Activated naive CD4-positive, alpha-beta T cell treated with anti-CD3 and anti-CD28 coated beads, Interleukin-2, amount 10 ng/mL, durations not matched to agents 7 days and 5 days (primary cell): ENCODE data around the gene NOTCH2.

Source experiments
- CTCF ChIA-PET: fragments of 350-600 bp; sonication (Branson Sonifier 250); formaldehyde crosslinking; loops from one replicate; lab custom pipeline; 2021; ENCODE audit warnings: antibody characterized with exemption; lab: Charles Lee
- DNase-seq: peaks from one replicate; pipeline ENCODE4 v3.0.0-alpha.2; 2020
- H3K27ac Mint-ChIP-seq: one replicate; pipeline ENCODE4 v1.8.0; 2021; ENCODE audit warnings: mild to moderate bottlenecking, moderate library complexity, mixed read lengths
- H3K27me3 Mint-ChIP-seq: one replicate; pipeline ENCODE4 v1.8.0; 2021; ENCODE audit warnings: mild to moderate bottlenecking, mixed read lengths
- H3K36me3 Mint-ChIP-seq: one replicate; pipeline ENCODE4 v1.8.0; 2021; ENCODE audit warnings: mixed read lengths
- H3K4me1 Mint-ChIP-seq: one replicate; pipeline ENCODE4 v1.8.0; 2021; ENCODE audit warnings: mixed read lengths
- H3K4me3 Mint-ChIP-seq: one replicate; pipeline ENCODE4 v1.8.0; 2021; ENCODE audit warnings: mild to moderate bottlenecking, moderate library complexity, mixed read lengths
- H3K9me3 Mint-ChIP-seq: one replicate; pipeline ENCODE4 v1.8.0; 2021; ENCODE audit warnings: mixed read lengths

NOTCH2 gene

DNA sequence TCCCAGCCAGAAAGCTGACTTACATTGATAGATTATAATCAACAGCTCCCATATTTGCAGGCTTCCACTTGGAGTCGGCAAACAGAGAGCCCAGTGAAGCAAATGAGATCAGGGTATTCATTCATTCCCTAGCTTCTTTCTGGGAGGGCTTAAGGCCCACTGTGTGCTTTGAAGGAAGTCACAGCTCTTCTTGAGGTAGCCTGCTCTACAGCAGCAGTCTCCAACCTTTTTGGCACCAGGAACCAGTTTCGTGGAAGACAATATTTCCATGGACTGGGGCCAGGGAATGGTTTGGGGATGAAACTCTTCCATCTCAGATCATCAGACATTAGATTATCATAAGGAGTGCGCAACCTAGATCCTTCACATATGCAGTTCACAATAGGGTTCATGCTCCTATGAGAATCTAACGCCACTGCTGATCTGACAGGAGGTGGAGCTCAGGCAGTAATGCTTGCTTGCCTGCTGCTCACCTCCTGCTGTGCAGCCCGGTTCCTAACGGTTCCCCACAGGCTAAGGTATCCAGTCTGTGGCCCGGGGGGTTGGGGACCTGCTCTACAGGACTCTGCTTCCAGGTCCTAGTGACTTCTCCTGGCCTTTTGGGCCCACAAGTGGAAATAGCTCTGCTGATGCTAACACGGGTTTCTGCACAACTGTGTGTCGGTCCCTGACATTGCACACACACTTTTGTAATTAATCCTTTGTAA, 159.4 kb downstream of the NOTCH2 start:
- H3K4me3 Mint-ChIP-seq, result no peak overlapping the region
- DNase-seq, result no peak
- CTCF ChIA-PET, result interaction anchor here (1.3 kb wide), 1 partner anchor 33 kb away, joined by 3 read pairs; no protein-coding TSS in a partner anchor
- H3K27me3 Mint-ChIP-seq, result peaks cover 17% of the 10 kb centered on the region
- no peak overlapping the region for H3K27ac Mint-ChIP-seq
- peaks cover 15% of the 10 kb centered on the region for H3K36me3 Mint-ChIP-seq
- H3K9me3 Mint-ChIP-seq, result peaks cover 7% of the 10 kb centered on the region
- H3K4me1 Mint-ChIP-seq, result peaks cover 6% of the 10 kb centered on the region

DNA sequence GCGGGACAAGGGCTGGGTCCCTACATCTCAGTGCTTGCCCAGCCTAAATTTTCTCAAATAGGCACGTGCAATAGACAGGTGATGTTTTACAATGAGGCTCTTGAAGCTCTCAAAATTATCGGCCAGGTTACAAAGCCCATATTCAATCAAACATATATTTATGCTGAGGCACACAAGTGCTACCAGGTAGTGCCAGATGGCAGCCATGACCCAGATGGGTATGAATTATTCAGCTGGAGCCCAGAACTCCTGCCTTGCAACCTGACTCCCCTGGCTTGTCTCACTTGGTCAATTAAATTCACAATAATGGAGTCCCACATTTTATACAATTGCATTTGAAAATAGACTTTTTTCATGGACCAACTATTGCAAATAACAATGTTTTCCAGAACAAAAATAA, 160.8 kb downstream of the NOTCH2 start:
- no peak overlapping the region for H3K27ac Mint-ChIP-seq
- peaks cover 10% of the 10 kb centered on the region for H3K9me3 Mint-ChIP-seq
- peaks cover 5% of the 10 kb centered on the region for H3K36me3 Mint-ChIP-seq
- CTCF ChIA-PET, result interaction anchor here (1.4 kb wide), 1 partner anchor 11 kb away, joined by 5 read pairs; no protein-coding TSS in a partner anchor
- no peak overlapping the region for H3K4me3 Mint-ChIP-seq
- peaks cover 23% of the 10 kb centered on the region for H3K27me3 Mint-ChIP-seq
- no peak for DNase-seq
- H3K4me1 Mint-ChIP-seq, result peaks cover 6% of the 10 kb centered on the region

DNA sequence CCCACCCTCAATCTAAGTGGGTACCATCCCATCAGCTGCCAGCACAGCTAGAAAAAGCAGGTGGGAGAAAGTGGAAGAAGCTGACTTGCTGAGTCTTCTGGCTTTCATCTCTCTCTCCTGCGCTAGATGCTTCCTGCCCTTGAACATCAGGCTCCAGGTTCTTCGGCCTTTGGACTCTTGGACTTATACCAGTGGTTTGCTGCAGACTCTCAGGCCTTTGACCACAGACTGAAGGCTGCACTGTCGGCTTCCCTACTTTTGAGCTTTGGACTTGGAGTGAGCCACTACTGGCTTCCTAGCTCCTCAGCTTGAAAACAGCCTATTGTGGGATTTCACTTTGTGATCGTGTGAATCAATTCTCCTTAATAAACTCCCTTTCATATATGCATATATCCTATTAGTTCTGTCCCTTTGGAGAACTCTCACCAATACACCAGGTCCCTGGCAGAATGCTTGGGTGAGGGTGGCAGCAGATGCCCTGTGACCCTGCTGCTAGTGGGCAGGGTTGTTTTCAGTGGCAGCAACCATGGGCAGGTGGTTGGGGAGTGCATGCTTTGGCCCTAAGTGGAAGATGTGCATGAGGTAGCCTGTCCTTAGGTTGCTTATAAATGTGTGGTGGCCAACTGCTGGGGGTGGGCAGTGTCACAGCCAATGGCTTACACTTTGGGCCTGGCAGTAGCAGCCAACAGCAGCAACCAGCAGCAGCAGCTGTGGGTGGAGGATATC, 162.4 kb downstream of the NOTCH2 start:
- Mint-ChIP-seq H3K4me3 (no peak overlapping the region), H3K4me1 (peaks cover 6% of the 10 kb centered on the region), H3K36me3 (no peaks in the 10 kb centered on the region), H3K27me3 (peaks cover 38% of the 10 kb centered on the region), H3K27ac (no peak overlapping the region), H3K9me3 (peaks cover 10% of the 10 kb centered on the region)
- DNase-seq, result no peak
- CTCF ChIA-PET, result interaction anchor here (1.0 to 1.4 kb wide), 2 partner anchors 12 to 23 kb away, joined by 3 to 4 read pairs; no protein-coding TSS in a partner anchor

DNA sequence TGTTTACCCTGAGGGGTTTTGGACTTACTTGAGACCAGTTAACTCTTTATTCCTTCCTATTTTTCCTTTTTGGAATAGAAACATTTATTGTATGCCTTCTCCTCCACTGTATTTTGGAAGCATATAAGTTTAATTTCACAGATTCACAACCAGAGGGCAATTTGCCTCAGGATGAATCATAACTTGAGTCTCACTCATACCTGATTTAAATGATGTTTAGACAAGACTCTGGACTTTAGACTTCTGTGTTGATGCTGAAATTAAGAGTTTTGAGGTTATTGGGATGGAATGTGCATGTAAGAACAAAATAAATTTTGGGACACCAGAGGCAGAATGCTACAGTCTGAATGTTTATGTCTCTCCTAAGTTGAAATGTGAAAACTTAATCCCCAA, 166.0 kb downstream of the NOTCH2 start:
- Mint-ChIP-seq H3K36me3 (no peaks in the 10 kb centered on the region), H3K4me3 (no peak overlapping the region), H3K27me3 (peaks cover 38% of the 10 kb centered on the region), H3K9me3 (peaks cover 10% of the 10 kb centered on the region), H3K27ac (no peak overlapping the region), H3K4me1 (no peaks in the 10 kb centered on the region)
- CTCF ChIA-PET, result no interaction called here
- DNase-seq, result no peak

DNA sequence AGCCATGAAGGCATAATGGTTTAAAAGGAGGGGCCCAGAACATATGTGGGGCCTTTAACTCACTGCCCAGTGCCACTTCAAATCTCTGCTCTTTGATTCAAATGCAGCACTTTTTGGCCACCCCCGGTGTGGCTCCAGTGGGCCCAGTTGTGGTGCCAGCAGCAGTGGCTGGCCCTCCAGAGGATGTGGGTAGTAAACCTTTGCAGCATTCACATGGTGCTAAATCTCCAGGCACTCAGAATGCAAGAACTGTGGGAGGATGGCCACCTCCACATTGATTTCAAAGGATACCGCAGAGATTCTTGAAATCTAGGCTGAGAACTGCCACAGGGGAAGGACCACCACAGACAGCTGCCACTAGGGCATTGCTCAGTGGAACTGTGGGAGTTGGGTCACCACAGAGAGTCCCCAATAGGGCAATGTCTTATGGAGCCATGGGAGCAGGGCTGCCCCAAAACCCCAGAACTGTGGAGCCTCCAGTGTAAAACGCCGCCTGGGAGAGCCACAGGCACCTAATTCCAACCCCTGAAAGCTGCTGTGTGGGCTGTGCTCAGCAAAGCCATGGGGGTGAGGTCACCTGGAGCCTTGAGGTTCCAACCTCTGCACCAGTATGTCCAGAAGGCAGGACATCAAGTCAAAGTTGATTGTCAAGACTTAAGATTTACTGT, 166.6 kb downstream of the NOTCH2 start:
- Mint-ChIP-seq H3K9me3 (peaks cover 10% of the 10 kb centered on the region), H3K36me3 (no peaks in the 10 kb centered on the region), H3K4me1 (no peaks in the 10 kb centered on the region), H3K4me3 (no peak overlapping the region), H3K27ac (no peak overlapping the region), H3K27me3 (peaks cover 38% of the 10 kb centered on the region)
- no peak for DNase-seq
- CTCF ChIA-PET, result no interaction called here

DNA sequence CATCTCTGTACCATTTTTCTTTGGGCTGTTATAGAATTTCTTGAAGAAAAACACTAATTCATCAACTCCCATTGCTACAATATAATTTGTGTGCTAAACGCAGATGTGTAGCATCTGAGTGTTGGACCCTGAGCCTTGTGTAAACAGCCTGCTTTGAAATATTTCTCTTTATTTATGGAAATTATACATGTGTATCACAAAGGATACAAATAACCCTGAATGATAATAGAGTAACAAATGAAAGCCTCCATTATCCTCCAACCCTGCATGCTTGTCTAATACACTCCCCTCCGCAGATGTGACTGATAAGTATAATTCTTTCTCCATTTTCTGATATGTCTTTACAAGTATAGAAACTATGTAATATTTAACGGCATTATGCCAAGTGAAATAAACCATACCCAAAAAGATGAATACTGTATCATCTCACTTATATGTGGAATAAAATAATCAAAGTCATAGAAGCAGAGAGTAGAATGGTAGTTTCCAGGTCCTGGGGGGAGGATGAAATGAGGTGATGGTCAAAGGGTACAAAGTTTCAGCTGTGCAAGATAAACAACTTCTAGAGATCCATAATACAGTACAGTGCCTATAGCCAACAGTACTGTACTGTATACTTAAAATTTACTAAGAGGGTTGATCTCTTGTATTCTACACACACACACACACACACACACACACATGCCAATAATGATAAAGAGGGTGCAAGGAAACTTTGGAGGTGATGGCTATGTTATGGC, 170.3 kb downstream of the NOTCH2 start:
- Mint-ChIP-seq H3K27me3 (peaks cover 21% of the 10 kb centered on the region), H3K4me3 (no peak overlapping the region), H3K36me3 (no peaks in the 10 kb centered on the region), H3K4me1 (peaks cover 14% of the 10 kb centered on the region), H3K27ac (no peak overlapping the region), H3K9me3 (no peaks in the 10 kb centered on the region)
- CTCF ChIA-PET, result interaction anchor here (0.7 kb wide), 1 partner anchor 14 kb away, joined by 3 read pairs; no protein-coding TSS in a partner anchor
- DNase-seq, result no peak

DNA sequence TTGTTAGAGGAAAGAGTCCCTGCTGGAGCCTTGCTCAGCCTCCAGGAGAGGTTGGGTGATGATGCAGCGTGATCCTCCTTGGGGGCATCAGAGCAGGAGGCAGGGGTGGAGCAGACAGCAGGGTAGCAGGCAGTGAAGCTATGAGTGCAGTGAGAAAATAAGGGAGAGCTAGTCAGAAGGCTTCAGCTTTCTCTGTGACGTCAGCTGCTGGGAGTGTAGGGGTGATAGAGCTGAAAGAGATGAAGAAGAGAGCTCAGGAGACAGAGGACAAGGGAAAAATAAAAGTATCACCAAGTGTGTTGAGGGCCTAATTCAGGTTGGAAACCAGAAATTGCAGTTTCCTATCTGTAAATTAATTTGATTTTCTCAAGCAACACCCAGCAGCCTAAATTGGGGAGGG, 170.9 kb downstream of the NOTCH2 start:
- no peaks in the 10 kb centered on the region for H3K36me3 Mint-ChIP-seq
- peaks cover 20% of the 10 kb centered on the region for H3K4me1 Mint-ChIP-seq
- H3K27me3 Mint-ChIP-seq, result peaks cover 14% of the 10 kb centered on the region
- CTCF ChIA-PET, result no interaction called here
- no peaks in the 10 kb centered on the region for H3K9me3 Mint-ChIP-seq
- H3K27ac Mint-ChIP-seq, result no peak overlapping the region
- DNase-seq, result no peak
- H3K4me3 Mint-ChIP-seq, result no peak overlapping the region

DNA sequence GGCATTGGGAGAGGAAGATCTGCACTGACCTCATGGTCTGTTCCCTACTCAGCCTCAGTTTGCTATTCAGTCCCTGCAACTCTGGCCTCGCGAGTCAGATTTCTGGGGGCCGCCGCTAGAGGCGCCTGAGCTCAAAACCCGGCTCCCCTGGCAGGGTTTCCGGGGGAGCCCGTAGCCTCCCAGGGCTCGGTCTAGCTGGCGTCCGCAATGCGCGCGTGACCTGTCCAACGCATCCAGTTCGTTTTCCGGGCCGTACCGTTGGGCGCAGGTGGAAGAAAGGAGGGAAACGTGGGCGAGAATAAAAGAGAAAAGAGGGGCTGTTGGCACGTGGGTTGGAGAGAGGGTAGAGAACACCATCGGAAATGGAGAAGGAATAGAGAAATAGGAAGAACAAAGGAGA, 173.2 kb downstream of the NOTCH2 start, which contains the start of gene ADAM30:
TSS of gene ADAM30 (minus strand) at position 213 of the 400 bp plus-strand sequence. CDS start at position 34, 179 bp downstream.
- Mint-ChIP-seq H3K36me3 (no peaks in the 10 kb centered on the region), H3K27me3 (peaks cover under 1% of the 10 kb centered on the region), H3K9me3 (no peaks in the 10 kb centered on the region), H3K27ac (no peak within 1 kb of the TSS), H3K4me1 (peaks cover 40% of the 10 kb centered on the region), H3K4me3 (no peak within 1 kb of the TSS)
- CTCF ChIA-PET, result interaction anchor here (1.1 to 3.8 kb wide), 3 partner anchors 10 to 26 kb away, joined by 3 to 13 read pairs (median 5); no protein-coding TSS in a partner anchor
- no peak for DNase-seq

DNA sequence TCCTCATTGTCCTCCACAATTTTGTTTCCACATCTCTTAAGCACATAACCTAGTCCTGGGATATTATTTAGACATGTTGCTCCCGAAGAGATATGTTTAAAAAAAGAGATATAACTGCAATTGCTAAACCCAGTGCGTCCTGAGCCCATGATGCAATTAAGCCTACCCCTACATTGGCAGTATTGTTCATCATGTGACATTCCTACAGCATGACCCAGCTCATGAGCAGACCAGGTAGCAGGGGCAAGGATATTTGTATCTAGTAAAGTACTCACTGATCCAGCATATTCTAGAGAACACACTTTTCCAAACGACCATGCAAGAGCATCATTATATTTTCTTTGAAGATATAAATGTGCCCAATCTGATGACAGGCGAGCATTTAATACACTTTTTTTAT, 174.4 kb downstream of the NOTCH2 start:
- no peak for DNase-seq
- H3K27me3 Mint-ChIP-seq, result peaks cover 7% of the 10 kb centered on the region
- H3K9me3 Mint-ChIP-seq, result peaks cover under 1% of the 10 kb centered on the region
- H3K4me3 Mint-ChIP-seq, result no peak overlapping the region
- peaks cover 46% of the 10 kb centered on the region for H3K4me1 Mint-ChIP-seq
- H3K36me3 Mint-ChIP-seq, result no peaks in the 10 kb centered on the region
- no peak overlapping the region for H3K27ac Mint-ChIP-seq
- CTCF ChIA-PET, result interaction anchor here (0.7 to 3.8 kb wide), 4 partner anchors 9 to 53 kb away, joined by 3 to 13 read pairs (median 3); no protein-coding TSS in a partner anchor

DNA sequence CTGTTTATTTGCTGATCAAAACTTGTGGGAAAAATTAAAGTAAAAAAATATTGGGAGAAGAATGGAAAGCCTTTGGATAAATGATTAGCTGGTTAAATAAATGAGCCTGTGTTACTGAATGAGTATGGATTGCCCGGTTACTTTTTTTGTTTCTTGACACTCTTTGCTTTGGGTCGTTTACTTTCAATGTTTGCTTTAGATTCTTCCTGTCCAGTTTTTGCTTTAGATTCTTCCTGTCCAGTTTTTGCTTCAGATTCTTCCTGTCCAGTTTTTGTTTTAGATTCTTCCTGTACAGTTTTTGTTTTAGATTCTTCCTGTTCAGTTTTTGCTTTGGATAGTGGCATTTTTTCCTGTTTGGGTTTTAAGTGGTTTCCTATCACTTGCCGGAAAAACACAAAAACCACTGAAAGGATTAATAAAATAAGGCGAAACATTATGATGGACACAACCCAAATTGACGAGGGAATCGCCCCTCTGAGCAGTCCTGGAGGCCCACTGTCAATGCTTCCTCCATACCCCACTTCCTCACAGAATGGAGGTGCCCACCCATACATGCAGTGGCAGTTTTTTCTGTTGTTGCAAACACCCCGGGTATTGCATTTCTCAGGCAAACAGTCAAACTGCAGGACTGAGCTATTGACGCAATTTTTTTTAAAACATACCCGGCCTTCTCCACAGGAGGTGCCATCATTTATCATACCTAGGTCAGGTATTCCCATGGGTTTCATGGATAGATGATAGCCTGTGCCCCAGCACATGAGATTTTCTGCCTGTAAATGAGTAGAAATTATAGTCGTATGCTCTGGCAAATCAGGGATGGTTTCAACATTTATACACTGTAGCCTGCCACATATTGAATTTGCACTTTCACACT, 175.4 kb downstream of the NOTCH2 start:
- CTCF ChIA-PET, result interaction anchor here (0.8 to 3.8 kb wide), 4 partner anchors 8 to 54 kb away, joined by 3 to 13 read pairs (median 4); no protein-coding TSS in a partner anchor
- peak overlapping the region; percentile 45 for H3K4me3 Mint-ChIP-seq
- peaks cover under 1% of the 10 kb centered on the region for H3K36me3 Mint-ChIP-seq
- no peak for DNase-seq
- peak overlapping the region; percentile 89 for H3K27ac Mint-ChIP-seq
- peaks cover 2% of the 10 kb centered on the region for H3K9me3 Mint-ChIP-seq
- peaks cover 12% of the 10 kb centered on the region for H3K27me3 Mint-ChIP-seq
- H3K4me1 Mint-ChIP-seq, result peaks cover 46% of the 10 kb centered on the region

DNA sequence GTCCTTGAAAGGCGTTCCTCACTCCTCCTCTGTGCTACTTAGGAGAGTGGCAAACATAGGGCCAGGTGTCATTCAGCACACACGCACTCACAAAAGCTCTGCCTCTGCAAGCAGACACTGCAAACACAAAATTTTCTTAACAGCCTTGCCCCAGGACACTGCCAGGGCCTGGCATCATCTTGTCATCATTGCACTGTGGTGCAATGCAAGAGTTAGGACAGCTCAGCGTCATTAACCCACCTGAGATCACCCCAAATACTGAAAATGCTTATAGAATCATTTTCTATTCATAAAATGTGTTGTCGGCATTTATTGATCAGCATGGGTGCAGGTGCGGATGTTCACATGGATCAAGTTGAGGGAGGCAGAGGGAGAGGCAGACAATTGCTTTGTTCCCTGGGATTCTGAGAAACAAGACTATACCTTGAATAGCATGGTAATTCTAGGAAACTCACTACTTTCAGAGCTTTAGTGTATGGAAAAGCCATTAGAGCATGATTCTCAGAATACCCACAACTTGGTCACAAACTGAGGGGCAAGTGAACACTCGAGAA, 176.1 kb downstream of the NOTCH2 start:
- peaks cover 46% of the 10 kb centered on the region for H3K4me1 Mint-ChIP-seq
- peak overlapping the region; percentile 45 for H3K4me3 Mint-ChIP-seq
- H3K27ac Mint-ChIP-seq, result peak overlapping the region; percentile 89
- peak; percentile 56 for DNase-seq
- H3K9me3 Mint-ChIP-seq, result peaks cover 10% of the 10 kb centered on the region
- CTCF ChIA-PET, result interaction anchor here (0.8 to 1.5 kb wide), 2 partner anchors 9 to 55 kb away, joined by 3 to 6 read pairs; no protein-coding TSS in a partner anchor
- H3K36me3 Mint-ChIP-seq, result peaks cover 8% of the 10 kb centered on the region
- H3K27me3 Mint-ChIP-seq, result peaks cover 12% of the 10 kb centered on the region

DNA sequence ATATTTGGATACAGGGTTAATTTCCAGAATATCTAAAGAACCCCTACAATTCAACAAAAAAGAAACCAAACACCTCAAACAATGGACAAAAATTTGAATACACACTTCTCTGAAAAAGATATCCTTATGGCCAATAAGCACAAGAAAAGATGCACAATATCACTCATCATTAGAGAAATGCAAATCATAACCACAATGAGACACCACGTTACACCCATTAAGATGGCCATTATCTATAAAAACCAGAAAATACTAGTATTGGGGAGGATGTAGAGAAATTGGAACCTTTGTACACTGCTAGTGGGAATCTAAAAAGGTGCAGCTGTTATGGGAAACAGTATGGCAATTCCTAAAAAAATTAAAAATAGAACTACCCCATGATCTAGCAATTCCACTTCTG, 178.1 kb downstream of the NOTCH2 start:
- peaks cover 24% of the 10 kb centered on the region for H3K27me3 Mint-ChIP-seq
- no peak for DNase-seq
- CTCF ChIA-PET, result no interaction called here

More for the DNA sequence above, 178.1 kb downstream of the NOTCH2 start:
- Mint-ChIP-seq H3K9me3 (peaks cover 16% of the 10 kb centered on the region), H3K36me3 (peaks cover 11% of the 10 kb centered on the region), H3K27ac (no peak overlapping the region), H3K4me3 (no peak overlapping the region), H3K4me1 (peaks cover 46% of the 10 kb centered on the region)
